Aorta (tissue), 5 donors: ENCODE measurements around the gene RINT1. TPM values are rescaled to one million over a fixed set of nuclear protein-coding genes. Genes with fewer than 3 reads are reported as not detected.
A peak's percentile ranks its signal among the peaks of the same experiment; 100 is the strongest.

ENCODE experiments used
- ATAC-seq: fragments of 200-7000 bp; cut with Tn5 transposase; one replicate; pipeline ENCODE4 v1.9.1; 2022; ENCODE audit warnings: moderate library complexity; ENCODE audit not compliant: low FRiP score
- DNase-seq, 2 donors: peaks; one replicate each; pipeline ENCODE4 v3.0.0-alpha.2; 2020
- H3K27ac ChIP-seq, 2 donors: one replicate each; pipeline ENCODE4 v1.5.1; 2013; ENCODE audit warnings: low read length in 2 of 2, mild to moderate bottlenecking in 2 of 2, moderate library complexity in 2 of 2, control low read depth in 1 of 2, inconsistent platforms in 1 of 2, low read depth in 1 of 2
- H3K27me3 ChIP-seq, 2 donors: one replicate each; pipeline ENCODE4 v1.6.1; 2013; ENCODE audit warnings: control low read depth in 1 of 2, low read length in 1 of 2, mild to moderate bottlenecking in 1 of 2, moderate library complexity in 1 of 2; ENCODE audit not compliant: insufficient read depth in 2 of 2, control insufficient read depth in 1 of 2
- H3K36me3 ChIP-seq, 2 donors: one replicate each; pipeline ENCODE4 v1.6.1; 2013; ENCODE audit warnings: control low read depth in 1 of 2, low read length in 1 of 2, mild to moderate bottlenecking in 1 of 2; ENCODE audit not compliant: insufficient read depth in 2 of 2, control insufficient read depth in 1 of 2
- H3K4me1 ChIP-seq, 2 donors: one replicate each; pipeline ENCODE4 v1.6.1; 2013; ENCODE audit warnings: low read length in 2 of 2, control low read depth in 1 of 2, mild to moderate bottlenecking in 1 of 2, moderate library complexity in 1 of 2; ENCODE audit not compliant: insufficient read depth in 2 of 2, control insufficient read depth in 1 of 2
- H3K4me3 ChIP-seq, 2 donors: one replicate each; pipeline ENCODE4 v1.5.1; 2013; ENCODE audit warnings: low read length in 2 of 2, control low read depth in 1 of 2, mild to moderate bottlenecking in 1 of 2
- H3K9me3 ChIP-seq: one replicate; pipeline ENCODE4 v1.6.1; 2013; ENCODE audit warnings: mild to moderate bottlenecking, low read length; ENCODE audit not compliant: control insufficient read depth
- WGBS, 2 donors: extraction: QIAGEN DNeasy Blood & Tissue Kit; methylation state at CpG; one replicate each; pipeline ENCODE4 v1.1.7; 2013; 5-methylcytosine and 5-hydroxymethylcytosine counted together
- intact Hi-C, 2 donors: fragments of 100-400 bp; cut with DNase I; formaldehyde crosslinking; loops; one replicate each; pipeline versions ENCODE4 v1.14.2 to v1.15.0; 2022
- polyA plus RNA-seq, 2 donors: library from polyadenylated mRNA; stranded (reverse); fragments of 200-250 nt; gene quantifications; one replicate each; pipeline ENCODE4 v1.2.3, GENCODE V29; 2013
- total RNA-seq, 2 donors: library from RNA; stranded (reverse); fragmentation: NEBNext Ultra II Directional; extraction: Animal tissue kit (Norgen Biotek cat#: 25700); gene quantifications; one replicate each; pipeline ENCODE4 v1.2.1, GENCODE V29; 2021
- donor health status: healthy with polysubstance abuse.
- donor health status: Bipolar disorder and iron deficiency.
- donor health status: DM: no; HTN: no; CAD: no.
- donor health status: DM: no; HTN: no; CAD: no.
- donor health status: DM: yes; HTN: yes; CAD: no.

Gene RINT1
- total and polyA plus RNA-seq, 4 donors = 5.5 to 17.7 (median 15.3) TPM

DNA sequence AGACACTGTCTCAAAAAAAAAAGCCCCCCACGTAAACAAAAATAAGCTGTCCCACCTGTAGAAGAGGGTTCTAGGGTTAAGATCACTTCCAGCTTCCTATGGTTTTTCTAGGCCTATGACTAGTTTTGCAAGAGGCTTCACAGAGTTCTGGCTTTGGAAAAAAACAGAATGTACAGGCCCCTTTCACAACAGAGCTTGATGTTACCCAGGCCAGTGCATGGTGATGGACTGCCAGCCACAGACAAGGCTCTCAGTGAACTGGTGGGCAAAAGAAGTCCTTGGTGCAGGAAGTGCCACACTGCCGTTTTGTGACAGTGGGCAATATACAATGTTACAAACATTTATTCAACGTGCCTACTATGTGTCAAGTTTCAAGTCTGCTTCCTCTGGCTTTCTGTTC lies 67.5 kb downstream of the RINT1 start:
- H3K36me3 ChIP-seq = no peaks in the 10 kb centered on the region
- DNase-seq (peak in 1 of 2 donors; percentile 19), ATAC-seq (no peak)
- no peaks in the 10 kb centered on the region for H3K27me3 ChIP-seq
- no peaks in the 10 kb centered on the region for H3K4me1 ChIP-seq
- H3K4me3 ChIP-seq = no peak overlapping the region
- intact Hi-C loops = no loop called here
- H3K9me3 ChIP-seq = no peaks in the 10 kb centered on the region
- H3K27ac ChIP-seq = no peak overlapping the region
- 59 to 68% methylated on average over 3 of the region's 3 CpGs for WGBS, 2 donors

DNA sequence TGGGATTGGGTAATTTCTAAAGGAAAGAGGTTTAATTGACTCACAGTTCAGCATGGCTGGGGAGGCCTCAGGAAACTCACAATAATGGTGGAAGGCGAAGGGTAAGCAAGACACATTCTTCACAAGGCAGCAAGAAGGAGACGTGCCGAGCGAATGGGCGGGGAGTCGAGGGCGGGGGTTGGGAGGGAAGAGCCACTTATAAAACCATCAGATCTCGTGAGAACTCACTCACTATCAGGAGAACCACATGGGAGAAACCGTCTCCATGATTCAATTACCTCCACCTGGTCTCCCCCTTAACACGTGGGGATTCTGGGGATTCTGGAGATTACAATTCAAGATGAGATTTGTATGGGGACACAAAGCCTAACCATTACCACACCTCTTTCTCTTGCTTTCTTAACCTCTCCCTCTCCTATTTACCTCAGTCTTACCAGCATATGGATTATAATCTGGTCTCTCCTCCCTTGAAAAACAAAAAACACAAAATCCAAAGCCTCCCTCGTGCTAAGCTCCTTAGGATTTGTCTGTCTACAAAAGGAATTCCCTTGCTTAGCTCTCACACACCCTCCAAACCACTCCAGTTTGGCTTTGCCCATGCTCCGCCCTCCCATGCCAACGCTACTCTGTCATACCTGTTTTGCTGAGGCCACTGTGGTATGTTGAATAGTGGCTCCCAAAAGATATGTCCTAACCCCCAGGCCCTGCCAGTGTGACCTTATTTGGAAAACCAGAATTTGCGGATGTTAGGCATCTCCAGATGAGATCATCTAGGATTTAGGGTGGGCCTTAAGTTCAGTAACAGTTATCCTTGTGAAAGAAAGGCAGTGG lies 68.9 kb downstream of the RINT1 start:
- WGBS, 2 donors = 72 to 73% methylated on average over 14 of the region's 14 CpGs
- intact Hi-C loops = no loop called here

GRCh38 chr7:105602325-105603305 lies 70.6 kb downstream of the RINT1 start:
- peak in 1 of 2 donors; percentile 38 for DNase-seq
- Histone ChIP-seq H3K36me3 (no peaks in the 10 kb centered on the region), H3K27ac (no peak overlapping the region), H3K27me3 (no peaks in the 10 kb centered on the region), H3K4me1 (no peaks in the 10 kb centered on the region), H3K9me3 (no peaks in the 10 kb centered on the region), H3K4me3 (no peak overlapping the region)
- intact Hi-C loops = no loop called here
- ATAC-seq = no peak
- WGBS, 2 donors = 76 to 80% methylated on average over 19 of the region's 19 CpGs

More for the DNA sequence above, 68.9 kb downstream of the RINT1 start:
- Histone ChIP-seq H3K27me3 (no peaks in the 10 kb centered on the region), H3K4me3 (no peak overlapping the region), H3K27ac (no peak overlapping the region), H3K36me3 (no peaks in the 10 kb centered on the region), H3K9me3 (no peaks in the 10 kb centered on the region), H3K4me1 (no peaks in the 10 kb centered on the region)
- no peak for ATAC-seq
- peak in 1 of 2 donors; percentile 36 for DNase-seq

- Histone ChIP-seq H3K4me3 (no peak overlapping the region), H3K27ac (no peak overlapping the region), H3K27me3 (no peaks in the 10 kb centered on the region), H3K36me3 (no peaks in the 10 kb centered on the region), H3K9me3 (no peaks in the 10 kb centered on the region), H3K4me1 (no peaks in the 10 kb centered on the region)
- intact Hi-C loops = no loop called here
- ATAC-seq (no peak), DNase-seq (peak in 1 of 2 donors; percentile 47)
- 93 to 94% methylated on average over 8 of the region's 8 CpGs for WGBS, 2 donors
Measured at GRCh38 chr7:105610165-105610930, 78.3 kb downstream of the RINT1 start.

DNA sequence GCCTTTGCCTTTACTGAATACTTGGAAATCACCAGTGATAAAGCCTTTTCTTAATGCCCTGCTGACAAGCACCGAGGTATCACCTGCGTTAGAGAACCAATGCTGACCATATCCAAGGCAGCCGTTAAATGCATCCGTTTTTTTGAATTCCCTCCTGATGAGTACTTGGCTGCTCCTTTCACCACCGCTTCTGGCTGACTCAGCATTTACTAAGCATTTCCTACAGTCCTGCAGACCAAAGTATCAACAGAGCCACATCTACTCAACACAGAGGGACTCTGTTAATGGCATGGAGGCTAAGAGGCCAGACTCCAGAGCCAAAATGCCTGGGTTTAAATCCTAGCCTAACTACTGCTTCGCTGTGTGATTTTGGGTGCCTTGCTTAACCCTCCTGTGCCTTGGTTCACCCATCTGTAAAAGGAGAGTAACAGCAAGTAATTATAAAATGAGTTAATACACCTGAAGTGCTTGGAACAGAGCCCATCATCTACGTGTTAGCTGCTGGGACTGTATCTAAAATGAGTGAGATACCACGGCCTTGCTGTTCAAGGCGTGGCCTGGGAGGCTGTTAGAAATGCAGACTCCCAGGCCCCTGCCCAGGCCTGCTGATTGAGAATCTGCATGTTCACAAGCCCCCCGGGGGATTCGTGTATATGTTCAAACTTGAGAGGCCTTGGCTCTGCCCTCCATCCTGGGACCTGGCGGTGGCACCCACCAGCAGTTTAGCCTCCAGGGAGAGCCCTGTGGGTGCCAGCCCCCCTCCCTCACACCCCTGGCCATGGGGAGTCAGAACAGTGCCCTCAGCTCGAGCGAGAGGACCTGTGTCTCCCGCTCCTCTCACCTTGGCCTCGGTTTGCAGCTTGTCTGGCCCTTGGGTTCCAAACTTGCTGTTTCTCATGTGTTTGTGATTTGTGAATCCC lies 80.1 kb downstream of the RINT1 start:
- no peaks in the 10 kb centered on the region for H3K36me3 ChIP-seq
- whole genome bisulfite sequencing, 2 donors = 89 to 90% methylated on average over 16 of the region's 16 CpGs

GRCh38 chr7:105612806-105613205 lies 80.8 kb downstream of the RINT1 start:
- DNase-seq (no peak), ATAC-seq (no peak)
- Histone ChIP-seq H3K4me3 (no peak overlapping the region), H3K27ac (no peak overlapping the region), H3K4me1 (no peaks in the 10 kb centered on the region), H3K9me3 (no peaks in the 10 kb centered on the region), H3K27me3 (no peaks in the 10 kb centered on the region), H3K36me3 (no peaks in the 10 kb centered on the region)
- 95% methylated on average over 9 of the region's 9 CpGs for WGBS, 2 donors
- intact Hi-C loops = no loop called here

More for the DNA sequence above, 80.1 kb downstream of the RINT1 start:
- H3K9me3 ChIP-seq = no peaks in the 10 kb centered on the region
- DNase-seq (peak in 1 of 2 donors; percentile 44), ATAC-seq (no peak)
- intact Hi-C loops = no loop called here
- no peaks in the 10 kb centered on the region for H3K27me3 ChIP-seq
- H3K4me1 ChIP-seq = no peaks in the 10 kb centered on the region
- H3K27ac ChIP-seq = no peak overlapping the region
- H3K4me3 ChIP-seq = no peak overlapping the region

- Histone ChIP-seq H3K27ac (no peak overlapping the region), H3K36me3 (no peaks in the 10 kb centered on the region)
Measured at GRCh38 chr7:105613611-105614330, 81.8 kb downstream of the RINT1 start.

More at GRCh38 chr7:105613611-105614330, 81.8 kb downstream of the RINT1 start:
- Histone ChIP-seq H3K4me1 (no peaks in the 10 kb centered on the region), H3K4me3 (no peak overlapping the region), H3K27me3 (no peaks in the 10 kb centered on the region), H3K9me3 (no peaks in the 10 kb centered on the region)
- WGBS, 2 donors = 95 to 96% methylated on average over 32 of the region's 32 CpGs
- intact Hi-C loops = no loop called here
- ATAC-seq (no peak), DNase-seq (no peak)
